Uterus (tissue), 2 donors: ENCODE results near the gene FANCB.

ENCODE experiments used
- CTCF ChIP-seq, 4 experiments: fragments of 200-600 bp in 2 of 4; fragments of 450-650 bp in 2 of 4; sonication (generic) in 2 of 4; IDR thresholded peaks; one replicate each; pipeline ENCODE4 v1.5.1; 2016 to 2019; ENCODE audit warnings: antibody characterized with exemption in 4 of 4, mild to moderate bottlenecking in 2 of 4, moderate library complexity in 1 of 4
- POLR2A ChIP-seq, 2 donors: fragments of 450-650 bp; IDR thresholded peaks; one replicate each; pipeline ENCODE4 v1.6.1; 2016; ENCODE audit warnings: antibody characterized with exemption in 2 of 2, mild to moderate bottlenecking in 1 of 2, moderate library complexity in 1 of 2

GRCh38 chrX:14829643-14830042, 43.2 kb downstream of the FANCB start:
- TF ChIP-seq CTCF (IDR thresholded peaks at IDR 0.05), result no peak
- no peak for TF ChIP-seq POLR2A (IDR thresholded peaks at IDR 0.05)
